Fibroblast of villous mesenchyme (primary cell): ENCODE data around the gene CARMIL1. TPM values are rescaled to one million over a fixed set of nuclear protein-coding genes. Genes with fewer than 3 reads are reported as not detected.
A peak's percentile ranks its signal among the peaks of the same experiment; 100 is the strongest.

ENCODE experiments used
- DNase-seq: peaks from one replicate; pipeline ENCODE4 v3.0.0-alpha.2; 2010; ENCODE audit warnings: low read depth
- H3K4me3 ChIP-seq: 2 replicates; pipeline ENCODE4 v1.5.1; 2011; ENCODE audit warnings: low read depth, mild to moderate bottlenecking, low read length
- CTCF ChIP-seq: IDR thresholded peaks from 2 replicates; pipeline ENCODE4 v1.5.1; 2012; ENCODE audit warnings: low read depth, mild to moderate bottlenecking, low read length; ENCODE audit not compliant: insufficient read depth
- total RNA-seq: library from RNA; depleted of rRNA; stranded (reverse); fragments of >200 nt; gene quantifications from 2 replicates; pipeline ENCODE4 v1.2.3, GENCODE V29; 2012

Gene CARMIL1
- total RNA-seq, 1 donor = 11.2 TPM

GRCh38 chr6:25302677-25303128 is 23.5 kb downstream of the CARMIL1 start:
- no peak for TF ChIP-seq CTCF
- no peak overlapping the region for H3K4me3 ChIP-seq
- peak; percentile 52 for DNase-seq

- no peak overlapping the region for H3K4me3 ChIP-seq
- TF ChIP-seq CTCF = no peak
- DNase-seq = no peak
Measured at GRCh38 chr6:25303254-25303653, 24.1 kb downstream of the CARMIL1 start.

- no peak for TF ChIP-seq CTCF
- H3K4me3 ChIP-seq = no peak overlapping the region
- no peak for DNase-seq
Measured at GRCh38 chr6:25306379-25306778, 27.2 kb downstream of the CARMIL1 start.

GRCh38 chr6:25307805-25308494 is 28.8 kb downstream of the CARMIL1 start:
- no peak overlapping the region for H3K4me3 ChIP-seq
- DNase-seq = no peak
- no peak for TF ChIP-seq CTCF

- no peak for DNase-seq
- H3K4me3 ChIP-seq = no peak overlapping the region
- TF ChIP-seq CTCF = no peak
Measured at GRCh38 chr6:25309886-25310285, 30.7 kb downstream of the CARMIL1 start.

- DNase-seq = peak; percentile 79
- H3K4me3 ChIP-seq = no peak overlapping the region
- no peak for TF ChIP-seq CTCF
Measured at GRCh38 chr6:25311331-25311840, 32.2 kb downstream of the CARMIL1 start.
